Ascending aorta (tissue), 2 donors: ENCODE measurements around the gene ABI3. TPM values are rescaled to one million over a fixed set of nuclear protein-coding genes. Genes with fewer than 3 reads are reported as not detected.

Experiments
- DNase-seq, 2 donors: peaks; one replicate each; pipeline ENCODE4 v3.0.0-alpha.2; 2019; ENCODE audit warnings: low spot score in 2 of 2
- H3K27ac ChIP-seq, 2 donors: fragments of 200-600 bp; sonication (generic); one replicate each; pipeline ENCODE4 v1.5.1; 2016 to 2017; ENCODE audit warnings: mild to moderate bottlenecking in 1 of 2
- H3K27me3 ChIP-seq: fragments of 200-600 bp; sonication (generic); one replicate; pipeline ENCODE4 v1.5.1; 2017
- H3K36me3 ChIP-seq, 2 donors: fragments of 200-600 bp; sonication (generic); one replicate each; pipeline ENCODE4 v1.5.1; 2016
- H3K4me1 ChIP-seq, 2 donors: fragments of 200-600 bp; sonication (generic); one replicate each; pipeline ENCODE4 v1.5.1; 2016 to 2017; ENCODE audit warnings: mild to moderate bottlenecking in 1 of 2
- H3K4me3 ChIP-seq, 2 donors: fragments of 200-600 bp; sonication (generic); one replicate each; pipeline ENCODE4 v1.5.1; 2016 to 2017; ENCODE audit warnings: mild to moderate bottlenecking in 1 of 2
- H3K9me3 ChIP-seq, 2 donors: fragments of 200-600 bp; sonication (generic); one replicate each; pipeline ENCODE4 v1.5.1; 2016
- intact Hi-C: fragments of 100-400 bp; cut with DNase I; formaldehyde crosslinking; loops from one replicate; pipeline ENCODE4 v1.15.1; 2023
- total RNA-seq: library from RNA; depleted of rRNA; stranded (reverse); fragments of >200 nt; gene quantifications from one replicate; pipeline ENCODE4 v1.1.0, GENCODE V29; 2016
- TF ChIP-seq, protein P1 (sequence below), 3 experiments: fragments of 200-600 bp in 2 of 3; fragments of 450-650 bp in 1 of 3; sonication (generic) in 2 of 3; IDR thresholded peaks; one replicate each; pipeline ENCODE4 v1.5.1; 2016 to 2019; ENCODE audit warnings: antibody characterized with exemption in 3 of 3, mild to moderate bottlenecking in 1 of 3, moderate library complexity in 1 of 3

The ABI3 gene
- total RNA-seq, 1 donor from 2014 or later = 35.1 TPM

DNA sequence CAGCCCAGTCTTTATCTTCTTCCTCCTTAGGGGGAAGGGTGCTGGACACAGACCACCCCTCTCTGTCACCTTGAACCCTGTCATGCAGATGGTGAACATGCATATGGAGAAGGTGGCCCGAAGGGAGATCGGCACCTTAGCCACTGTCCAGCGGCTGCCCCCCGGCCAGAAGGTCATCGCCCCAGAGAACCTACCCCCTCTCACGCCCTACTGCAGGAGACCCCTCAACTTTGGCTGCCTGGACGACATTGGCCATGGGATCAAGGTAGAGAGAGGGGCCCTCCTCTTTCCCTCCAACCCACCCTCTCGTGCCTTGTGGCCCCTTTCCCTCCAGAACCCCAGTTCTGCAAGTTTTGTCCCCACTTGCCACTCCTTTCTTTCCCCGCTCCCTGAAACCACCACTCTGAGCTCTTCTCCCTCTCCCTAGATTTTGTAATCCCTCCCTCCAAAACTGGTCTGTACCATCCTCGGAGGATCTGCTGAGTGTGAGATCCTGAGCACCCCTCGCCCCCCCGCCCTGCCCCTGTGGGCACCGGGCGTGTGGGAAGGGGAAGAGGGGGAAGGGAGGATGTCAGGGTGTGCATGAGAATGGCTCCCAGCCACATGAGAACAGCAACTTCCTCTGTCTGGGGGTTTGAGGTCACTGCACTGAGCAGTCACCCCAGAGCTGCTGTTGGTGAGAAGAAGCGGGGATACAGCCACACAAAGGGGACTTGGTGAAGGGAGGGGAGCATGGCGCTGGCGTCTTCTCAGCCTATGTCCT, 7.3 kb downstream of the ABI3 start:
- H3K27ac ChIP-seq = peak overlapping the region in 1 of 2 donors; percentile 6
- TF ChIP-seq, protein P1, sequence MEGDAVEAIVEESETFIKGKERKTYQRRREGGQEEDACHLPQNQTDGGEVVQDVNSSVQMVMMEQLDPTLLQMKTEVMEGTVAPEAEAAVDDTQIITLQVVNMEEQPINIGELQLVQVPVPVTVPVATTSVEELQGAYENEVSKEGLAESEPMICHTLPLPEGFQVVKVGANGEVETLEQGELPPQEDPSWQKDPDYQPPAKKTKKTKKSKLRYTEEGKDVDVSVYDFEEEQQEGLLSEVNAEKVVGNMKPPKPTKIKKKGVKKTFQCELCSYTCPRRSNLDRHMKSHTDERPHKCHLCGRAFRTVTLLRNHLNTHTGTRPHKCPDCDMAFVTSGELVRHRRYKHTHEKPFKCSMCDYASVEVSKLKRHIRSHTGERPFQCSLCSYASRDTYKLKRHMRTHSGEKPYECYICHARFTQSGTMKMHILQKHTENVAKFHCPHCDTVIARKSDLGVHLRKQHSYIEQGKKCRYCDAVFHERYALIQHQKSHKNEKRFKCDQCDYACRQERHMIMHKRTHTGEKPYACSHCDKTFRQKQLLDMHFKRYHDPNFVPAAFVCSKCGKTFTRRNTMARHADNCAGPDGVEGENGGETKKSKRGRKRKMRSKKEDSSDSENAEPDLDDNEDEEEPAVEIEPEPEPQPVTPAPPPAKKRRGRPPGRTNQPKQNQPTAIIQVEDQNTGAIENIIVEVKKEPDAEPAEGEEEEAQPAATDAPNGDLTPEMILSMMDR (IDR thresholded peaks at IDR 0.05) = no peak
- H3K9me3 ChIP-seq = no peaks in the 10 kb centered on the region
- H3K4me1 ChIP-seq = no peaks in the 10 kb centered on the region
- no peaks in the 10 kb centered on the region for H3K36me3 ChIP-seq
- H3K27me3 ChIP-seq = no peaks in the 10 kb centered on the region
- peak; percentile 63 to 78 for DNase-seq
- no peak overlapping the region for H3K4me3 ChIP-seq
- intact Hi-C loops = no loop called here

DNA sequence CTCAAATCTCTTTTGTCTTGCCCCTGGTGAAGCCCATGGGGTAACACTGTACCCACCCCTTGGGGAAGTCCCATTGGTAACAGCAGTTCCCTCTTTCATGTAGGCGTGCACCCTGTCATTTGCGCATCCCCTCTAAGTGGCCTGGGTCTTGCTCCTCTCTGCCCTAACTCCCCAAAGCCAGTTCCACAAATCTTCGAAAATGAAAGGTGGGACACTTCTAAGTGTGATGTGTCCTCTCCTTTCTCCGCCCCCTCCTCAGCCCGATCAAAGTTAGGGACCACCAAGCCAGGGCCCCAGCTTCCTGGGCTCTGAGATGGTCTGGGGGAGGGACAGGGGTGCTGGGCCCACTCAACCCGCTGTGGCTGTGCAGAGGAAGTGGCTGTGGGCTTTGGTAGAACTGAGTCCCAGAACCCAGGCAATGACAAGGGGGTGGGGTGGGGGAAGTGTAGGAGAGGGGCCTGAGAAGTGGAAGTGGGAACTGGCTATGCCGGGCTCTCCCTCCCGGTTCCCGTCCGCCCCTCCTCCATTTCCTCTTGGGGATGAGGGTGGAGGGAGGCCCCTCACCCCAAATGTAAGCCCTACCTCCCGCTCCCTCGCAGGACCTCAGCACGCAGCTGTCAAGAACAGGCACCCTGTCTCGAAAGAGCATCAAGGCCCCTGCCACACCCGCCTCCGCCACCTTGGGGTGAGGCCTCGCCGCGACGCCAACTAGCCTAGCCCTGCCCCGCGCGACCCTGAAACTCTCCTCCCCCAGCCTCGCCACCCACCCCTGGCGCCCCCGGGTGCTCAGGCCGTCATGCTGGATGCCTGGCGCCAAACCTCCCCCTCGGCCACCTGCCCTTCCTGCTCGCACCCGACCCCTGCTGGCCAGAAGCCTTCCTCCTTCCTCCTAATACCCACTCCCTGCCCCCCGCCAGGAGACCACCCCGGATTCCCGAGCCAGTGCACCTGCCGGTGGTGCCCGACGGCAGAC, 8.7 kb downstream of the ABI3 start:
- TF ChIP-seq, protein P1 (IDR thresholded peaks at IDR 0.05) = peak in 2 of 3 experiments; percentile 5 to 26
- Histone ChIP-seq H3K9me3 (no peaks in the 10 kb centered on the region), H3K4me3 (no peak overlapping the region), H3K4me1 (no peaks in the 10 kb centered on the region), H3K27ac (no peak overlapping the region), H3K27me3 (peaks cover under 1% of the 10 kb centered on the region), H3K36me3 (no peaks in the 10 kb centered on the region)
- intact Hi-C loops = no loop called here
- DNase-seq = no peak

DNA sequence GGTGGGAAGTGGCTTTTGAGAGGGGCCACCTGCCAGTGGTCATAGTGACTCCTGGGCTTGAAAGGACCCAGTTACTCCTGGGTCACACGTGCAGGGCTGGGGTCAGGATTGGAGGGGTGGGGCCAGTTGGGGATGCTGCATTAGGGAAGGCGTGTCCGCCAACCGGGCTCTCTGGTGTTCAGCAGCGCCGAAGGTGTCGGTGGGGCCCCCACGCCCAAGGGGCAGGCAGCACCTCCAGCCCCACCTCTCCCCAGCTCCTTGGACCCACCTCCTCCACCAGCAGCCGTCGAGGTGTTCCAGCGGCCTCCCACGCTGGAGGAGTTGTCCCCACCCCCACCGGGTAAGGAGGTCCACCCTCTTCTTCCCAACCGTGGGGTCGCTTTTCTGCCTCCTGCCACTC, 9.5 kb downstream of the ABI3 start:
- no peaks in the 10 kb centered on the region for H3K4me1 ChIP-seq
- no peaks in the 10 kb centered on the region for H3K36me3 ChIP-seq
- no peak overlapping the region for H3K27ac ChIP-seq
- intact Hi-C loops = no loop called here
- no peak for DNase-seq
- no peaks in the 10 kb centered on the region for H3K9me3 ChIP-seq
- TF ChIP-seq, protein P1 (IDR thresholded peaks at IDR 0.05) = no peak
- H3K4me3 ChIP-seq = no peak overlapping the region
- H3K27me3 ChIP-seq = peaks cover 3% of the 10 kb centered on the region

DNA sequence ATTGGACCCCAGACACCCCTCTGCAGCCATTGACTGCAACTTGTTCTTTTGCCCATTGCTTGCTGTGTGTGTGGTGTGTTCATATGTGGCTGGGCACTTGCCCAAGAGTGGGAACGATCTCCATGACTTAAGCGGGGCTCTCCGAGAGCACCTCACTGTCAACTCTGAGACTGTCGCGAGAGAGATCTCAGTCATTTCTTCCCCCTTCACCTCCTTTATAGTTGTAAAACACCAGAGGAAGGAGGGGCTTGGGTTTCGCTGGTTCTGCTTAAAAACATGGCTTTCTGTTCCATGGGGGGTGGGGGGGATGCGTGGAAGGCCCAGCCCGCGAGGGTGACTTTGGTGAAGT, 12.6 kb downstream of the ABI3 start:
- no peak for DNase-seq
- H3K4me1 ChIP-seq = no peaks in the 10 kb centered on the region
- TF ChIP-seq, protein P1 (IDR thresholded peaks at IDR 0.05) = no peak
- H3K36me3 ChIP-seq = no peaks in the 10 kb centered on the region
- peaks cover 3% of the 10 kb centered on the region for H3K27me3 ChIP-seq
- H3K27ac ChIP-seq = no peak overlapping the region
- no peaks in the 10 kb centered on the region for H3K9me3 ChIP-seq
- intact Hi-C loops = no loop called here
- no peak overlapping the region for H3K4me3 ChIP-seq

DNA sequence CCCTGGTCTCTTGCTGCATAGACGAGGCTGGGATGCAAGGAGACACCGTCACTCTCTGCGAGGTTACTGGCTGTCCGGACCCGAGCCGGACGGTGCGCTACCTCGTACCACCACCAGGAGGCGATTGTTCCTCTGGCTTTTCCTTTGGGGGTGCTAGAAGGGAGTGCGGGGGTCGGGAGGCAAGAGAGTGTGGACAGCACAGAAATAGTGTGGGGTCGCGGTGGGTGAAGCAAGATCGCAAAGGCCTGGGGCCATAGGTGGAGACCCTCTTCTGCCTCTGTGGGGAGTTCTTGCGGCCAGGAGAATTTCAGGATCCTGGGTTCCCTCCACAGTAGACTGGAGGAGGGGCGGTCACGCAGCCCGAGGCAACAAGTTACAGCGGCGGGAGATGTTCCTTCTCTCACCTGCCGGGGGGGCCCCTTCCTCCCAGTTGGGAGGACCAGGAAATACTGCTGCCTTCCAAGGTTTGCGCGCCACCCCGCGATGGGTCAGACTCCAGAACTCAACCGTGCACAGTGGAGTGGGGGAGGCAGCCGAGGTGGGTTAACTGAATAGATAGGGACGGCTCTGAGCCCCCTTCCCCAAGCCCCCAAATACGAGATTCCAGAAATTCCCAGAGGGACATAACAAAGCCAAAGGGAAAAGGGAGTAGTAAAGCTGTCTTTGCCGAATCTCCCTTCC, 13.2 kb downstream of the ABI3 start:
- no peaks in the 10 kb centered on the region for H3K36me3 ChIP-seq
- no peak for DNase-seq
- TF ChIP-seq, protein P1 (IDR thresholded peaks at IDR 0.05) = peak; percentile 72 to 85 (median 81)
- peak overlapping the region; percentile 28 to 30 for H3K4me3 ChIP-seq
- intact Hi-C loops = no loop called here
- H3K4me1 ChIP-seq = no peaks in the 10 kb centered on the region
- H3K27ac ChIP-seq = no peak overlapping the region
- peaks cover 3% of the 10 kb centered on the region for H3K27me3 ChIP-seq
- no peaks in the 10 kb centered on the region for H3K9me3 ChIP-seq
